GM12878 (cell line): Measurements from ENCODE around the gene USH2A. TPM values are rescaled to one million over a fixed set of nuclear protein-coding genes. Genes with fewer than 3 reads are reported as not detected.

Source experiments
- ATAC-seq: fragments of 200-7000 bp; cut with Tn5 transposase; 3 replicates; pipeline ENCODE4 v1.9.1; 2020; ENCODE audit warnings: mild to moderate bottlenecking, moderate library complexity
- BruUV-seq: library from RNA; stranded (reverse); fragments of 400-500 nt; replicated peaks from 2 replicates; lab custom pipeline; 2021; lab: Mats Ljungman, UMichigan
- CTCF ChIA-PET: fragments of 300-600 bp; sonication (Branson Sonifier 250); formaldehyde crosslinking; extraction: SDS; loops from one replicate; lab custom pipeline; 2021; ENCODE audit warnings: inconsistent platforms; lab: Yijun Ruan, JAX
- POLR2A ChIA-PET: fragments of 350-600 bp; formaldehyde crosslinking; extraction: SDS; loops from one replicate; lab custom pipeline; 2021; ENCODE audit warnings: inconsistent platforms; lab: Charles Lee
- RAD21 ChIA-PET: fragments of 300-600 bp; sonication (Branson Sonifier 250); formaldehyde crosslinking; loops from one replicate; lab custom pipeline; 2023; ENCODE audit warnings: antibody characterized with exemption; ENCODE audit not compliant: unreplicated experiment; lab: Charles Lee
- SMC1A ChIA-PET: fragments of 300-600 bp; sonication (Branson Sonifier 250); formaldehyde crosslinking; loops from one replicate; lab custom pipeline; 2023; ENCODE audit not compliant: unreplicated experiment, uncharacterized antibody; lab: Charles Lee
- DNase-seq: peaks from one replicate; pipeline ENCODE4 v3.0.0-alpha.2; 2011; ENCODE audit warnings: low read depth, low spot score
- FAIRE-seq: peaks from 3 replicates; lab custom pipeline; 2011; peaks lifted over from hg19 to GRCh38; lab: Jason Lieb, UNC
- H2AFZ ChIP-seq: 2 replicates; pipeline ENCODE4 v1.6.0; 2011; ENCODE audit warnings: low read depth, low read length, control low read depth; ENCODE audit not compliant: control insufficient read depth
- H3K27ac ChIP-seq: 2 replicates; pipeline ENCODE4 v1.5.1; 2011; ENCODE audit warnings: control low read depth; ENCODE audit not compliant: control insufficient read depth, insufficient read depth
- H3K27me3 ChIP-seq, 2 experiments: replicated peaks in 1 of 2; 2 replicates each; pipeline versions ENCODE4 v1.6.0 to v1.6.1; 2011; ENCODE audit warnings: low read length in 1 of 2; ENCODE audit not compliant: control insufficient read depth in 2 of 2, insufficient read depth in 2 of 2
- H3K36me3 ChIP-seq, 2 experiments: 2 replicates each; pipeline ENCODE4 v1.5.1; 2011; ENCODE audit warnings: low read length in 1 of 2; ENCODE audit not compliant: control insufficient read depth in 2 of 2, insufficient read depth in 2 of 2
- H3K4me1 ChIP-seq: 2 replicates; pipeline ENCODE4 v1.6.1; 2011; ENCODE audit warnings: mild to moderate bottlenecking, low read length, moderate library complexity, mixed read lengths; ENCODE audit not compliant: control insufficient read depth, insufficient read depth
- H3K4me2 ChIP-seq: 2 replicates; pipeline ENCODE4 v1.6.0; 2011; ENCODE audit warnings: control low read depth; ENCODE audit not compliant: control insufficient read depth, insufficient read depth
- H3K4me3 ChIP-seq: fragments of 200-600 bp; sonication (generic); 2 replicates; pipeline ENCODE4 v1.5.1; 2016
- H3K79me2 ChIP-seq: 2 replicates; pipeline ENCODE4 v1.6.0; 2011; ENCODE audit warnings: low read length; ENCODE audit not compliant: control insufficient read depth, insufficient read depth
- H3K9ac ChIP-seq: 2 replicates; pipeline ENCODE4 v1.8.0; 2011; ENCODE audit warnings: low read length, control low read depth, mixed read lengths; ENCODE audit not compliant: control insufficient read depth, insufficient read depth
- H3K9me3 ChIP-seq: replicated peaks from 3 replicates; pipeline ENCODE4 v1.5.1; 2011; ENCODE audit warnings: mild to moderate bottlenecking, low read length; ENCODE audit not compliant: control insufficient read depth, insufficient read depth
- H4K20me1 ChIP-seq: 2 replicates; pipeline ENCODE4 v1.6.0; 2011; ENCODE audit not compliant: control insufficient read depth, insufficient read depth
- MTA2 ChIP-seq: fragments of 450-650 bp; IDR thresholded peaks from 2 replicates; pipeline ENCODE4 v1.6.1; 2016; ENCODE audit warnings: low read depth, mild to moderate bottlenecking, moderate library complexity
- WGBS: methylation state at CpG from one replicate; pipeline ENCODE4 v1.1.6; 2016; ENCODE audit warnings: low lambda C conversion rate; ENCODE audit not compliant: insufficient replicate concordance, insufficient coverage; ENCODE audit errors: missing lambda C conversion rate; 5-methylcytosine and 5-hydroxymethylcytosine counted together
- in situ Hi-C: fragments of 300-500 bp; cut with MboI; formaldehyde crosslinking; loops from 9 replicates; pipeline ENCODE4 v1.14.3; 2018; ENCODE audit warnings: mixed read lengths
- intact Hi-C: fragments of 100-400 bp; cut with micrococcal nuclease; formaldehyde crosslinking; loops from one replicate; pipeline ENCODE4 v1.14.2; 2022; ENCODE audit not compliant: unreplicated experiment
- polyA plus RNA-seq, 11 experiments: library from polyadenylated mRNA; depleted of rRNA in 4 of 11; unstranded in 6 of 11; stranded (reverse) in 5 of 11; fragments of >200 nt; fragmentation: Nextera tagmentation in 4 of 11; fragmentation: Illumina TruSeq in 1 of 11; extraction: Ambion mirVana in 4 of 11; extraction: Trizol in 1 of 11; gene quantifications; 1 replicate in 1 of 11; 2 replicates in 10 of 11; pipeline versions ENCODE4 v1.2.1 to v1.2.3, GENCODE V29; 2011 to 2016; ENCODE audit warnings: inconsistent platforms in 2 of 11, missing spikeins in 2 of 11, low read depth in 1 of 11
- total RNA-seq, 4 experiments: library from RNA; depleted of rRNA in 3 of 4; stranded (reverse); fragments of >200 nt in 3 of 4; fragmentation: Illumina TruSeq in 1 of 4; extraction: Trizol in 1 of 4; gene quantifications; 2 replicates each; pipeline versions ENCODE4 v1.2.1 to v1.2.3, GENCODE V29; 2013 to 2021
- TF ChIP-seq, protein P1 (sequence below): IDR thresholded peaks from 2 replicates; pipeline ENCODE4 v1.6.1; 2012; ENCODE audit warnings: improper control_type of control experiment, low read depth, low read length; ENCODE audit not compliant: insufficient replicate concordance
- TF ChIP-seq, protein P2 (sequence below): fragments of 450-650 bp; IDR thresholded peaks from 2 replicates; pipeline ENCODE4 v1.6.1; 2016; ENCODE audit warnings: mild to moderate bottlenecking, moderate library complexity, borderline replicate concordance

USH2A gene
- total and polyA plus RNA-seq, 10 of the 15 experiments (the other 5 are each of a cell fraction or from before 2014, with no cell fraction given) = under 0.01 to 0.20 (median 0.01) TPM; not detected in 2

DNA sequence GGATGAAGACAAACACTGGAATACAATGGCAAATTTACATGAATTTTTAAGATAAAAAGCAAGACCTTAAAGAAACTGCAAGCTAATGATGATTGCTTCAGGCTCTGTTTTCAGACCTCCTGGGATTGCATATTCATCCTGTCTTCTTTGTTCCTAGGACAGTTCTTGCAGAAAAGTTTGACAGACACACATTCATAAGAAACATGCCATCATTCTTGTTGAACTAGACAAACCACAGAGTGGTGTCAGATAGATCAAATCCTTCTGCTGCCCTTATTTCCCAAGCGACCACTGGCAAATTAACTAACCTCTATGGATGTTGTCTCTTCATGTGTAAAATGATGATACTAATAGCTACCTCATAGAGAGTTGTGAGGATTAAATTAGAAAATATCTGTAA lies 674.8 kb downstream of the USH2A start:
- Histone ChIP-seq H3K4me2 (no peak overlapping the region), H3K27me3 (no peaks in the 10 kb centered on the region), H3K27ac (no peak overlapping the region), H3K36me3 (no peaks in the 10 kb centered on the region), H3K4me1 (no peaks in the 10 kb centered on the region), H3K4me3 (no peak overlapping the region), H3K9ac (no peak overlapping the region), H4K20me1 (no peaks in the 10 kb centered on the region), H3K9me3 (no peaks in the 10 kb centered on the region), H2AFZ (no peak overlapping the region), H3K79me2 (no peaks in the 10 kb centered on the region)
- intact Hi-C loops = no loop called here
- POLR2A ChIA-PET = no interaction called here
- CTCF ChIA-PET = no interaction called here
- RAD21 ChIA-PET = no interaction called here
- no TSS peak for BruUV-seq
- 0% methylated on average over 1 of the region's 1 CpG for WGBS
- in situ Hi-C loops = no loop called here
- no peak for TF ChIP-seq MTA2
- TF ChIP-seq, protein P1, sequence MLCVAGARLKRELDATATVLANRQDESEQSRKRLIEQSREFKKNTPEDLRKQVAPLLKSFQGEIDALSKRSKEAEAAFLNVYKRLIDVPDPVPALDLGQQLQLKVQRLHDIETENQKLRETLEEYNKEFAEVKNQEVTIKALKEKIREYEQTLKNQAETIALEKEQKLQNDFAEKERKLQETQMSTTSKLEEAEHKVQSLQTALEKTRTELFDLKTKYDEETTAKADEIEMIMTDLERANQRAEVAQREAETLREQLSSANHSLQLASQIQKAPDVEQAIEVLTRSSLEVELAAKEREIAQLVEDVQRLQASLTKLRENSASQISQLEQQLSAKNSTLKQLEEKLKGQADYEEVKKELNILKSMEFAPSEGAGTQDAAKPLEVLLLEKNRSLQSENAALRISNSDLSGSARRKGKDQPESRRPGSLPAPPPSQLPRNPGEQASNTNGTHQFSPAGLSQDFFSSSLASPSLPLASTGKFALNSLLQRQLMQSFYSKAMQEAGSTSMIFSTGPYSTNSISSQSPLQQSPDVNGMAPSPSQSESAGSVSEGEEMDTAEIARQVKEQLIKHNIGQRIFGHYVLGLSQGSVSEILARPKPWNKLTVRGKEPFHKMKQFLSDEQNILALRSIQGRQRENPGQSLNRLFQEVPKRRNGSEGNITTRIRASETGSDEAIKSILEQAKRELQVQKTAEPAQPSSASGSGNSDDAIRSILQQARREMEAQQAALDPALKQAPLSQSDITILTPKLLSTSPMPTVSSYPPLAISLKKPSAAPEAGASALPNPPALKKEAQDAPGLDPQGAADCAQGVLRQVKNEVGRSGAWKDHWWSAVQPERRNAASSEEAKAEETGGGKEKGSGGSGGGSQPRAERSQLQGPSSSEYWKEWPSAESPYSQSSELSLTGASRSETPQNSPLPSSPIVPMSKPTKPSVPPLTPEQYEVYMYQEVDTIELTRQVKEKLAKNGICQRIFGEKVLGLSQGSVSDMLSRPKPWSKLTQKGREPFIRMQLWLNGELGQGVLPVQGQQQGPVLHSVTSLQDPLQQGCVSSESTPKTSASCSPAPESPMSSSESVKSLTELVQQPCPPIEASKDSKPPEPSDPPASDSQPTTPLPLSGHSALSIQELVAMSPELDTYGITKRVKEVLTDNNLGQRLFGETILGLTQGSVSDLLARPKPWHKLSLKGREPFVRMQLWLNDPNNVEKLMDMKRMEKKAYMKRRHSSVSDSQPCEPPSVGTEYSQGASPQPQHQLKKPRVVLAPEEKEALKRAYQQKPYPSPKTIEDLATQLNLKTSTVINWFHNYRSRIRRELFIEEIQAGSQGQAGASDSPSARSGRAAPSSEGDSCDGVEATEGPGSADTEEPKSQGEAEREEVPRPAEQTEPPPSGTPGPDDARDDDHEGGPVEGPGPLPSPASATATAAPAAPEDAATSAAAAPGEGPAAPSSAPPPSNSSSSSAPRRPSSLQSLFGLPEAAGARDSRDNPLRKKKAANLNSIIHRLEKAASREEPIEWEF = no peak
- TF ChIP-seq, protein P2, sequence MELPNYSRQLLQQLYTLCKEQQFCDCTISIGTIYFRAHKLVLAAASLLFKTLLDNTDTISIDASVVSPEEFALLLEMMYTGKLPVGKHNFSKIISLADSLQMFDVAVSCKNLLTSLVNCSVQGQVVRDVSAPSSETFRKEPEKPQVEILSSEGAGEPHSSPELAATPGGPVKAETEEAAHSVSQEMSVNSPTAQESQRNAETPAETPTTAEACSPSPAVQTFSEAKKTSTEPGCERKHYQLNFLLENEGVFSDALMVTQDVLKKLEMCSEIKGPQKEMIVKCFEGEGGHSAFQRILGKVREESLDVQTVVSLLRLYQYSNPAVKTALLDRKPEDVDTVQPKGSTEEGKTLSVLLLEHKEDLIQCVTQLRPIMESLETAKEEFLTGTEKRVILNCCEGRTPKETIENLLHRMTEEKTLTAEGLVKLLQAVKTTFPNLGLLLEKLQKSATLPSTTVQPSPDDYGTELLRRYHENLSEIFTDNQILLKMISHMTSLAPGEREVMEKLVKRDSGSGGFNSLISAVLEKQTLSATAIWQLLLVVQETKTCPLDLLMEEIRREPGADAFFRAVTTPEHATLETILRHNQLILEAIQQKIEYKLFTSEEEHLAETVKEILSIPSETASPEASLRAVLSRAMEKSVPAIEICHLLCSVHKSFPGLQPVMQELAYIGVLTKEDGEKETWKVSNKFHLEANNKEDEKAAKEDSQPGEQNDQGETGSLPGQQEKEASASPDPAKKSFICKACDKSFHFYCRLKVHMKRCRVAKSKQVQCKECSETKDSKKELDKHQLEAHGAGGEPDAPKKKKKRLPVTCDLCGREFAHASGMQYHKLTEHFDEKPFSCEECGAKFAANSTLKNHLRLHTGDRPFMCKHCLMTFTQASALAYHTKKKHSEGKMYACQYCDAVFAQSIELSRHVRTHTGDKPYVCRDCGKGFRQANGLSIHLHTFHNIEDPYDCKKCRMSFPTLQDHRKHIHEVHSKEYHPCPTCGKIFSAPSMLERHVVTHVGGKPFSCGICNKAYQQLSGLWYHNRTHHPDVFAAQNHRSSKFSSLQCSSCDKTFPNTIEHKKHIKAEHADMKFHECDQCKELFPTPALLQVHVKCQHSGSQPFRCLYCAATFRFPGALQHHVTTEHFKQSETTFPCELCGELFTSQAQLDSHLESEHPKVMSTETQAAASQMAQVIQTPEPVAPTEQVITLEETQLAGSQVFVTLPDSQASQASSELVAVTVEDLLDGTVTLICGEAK = no peak
- DNase-seq = no peak
- SMC1A ChIA-PET = no interaction called here
- no peak for ATAC-seq
- no peak for FAIRE-seq
